Astrocyte of the cerebellum (primary cell): ENCODE data around the gene CYP2B6.
A peak's percentile ranks its signal among the peaks of the same experiment; 100 is the strongest.
"Not testable (repeated sequence)": the region's sequence is repeated elsewhere in the genome, so short reads cannot be mapped to it uniquely, and the experiment has no call there.

Source experiments
- DNase-seq: peaks from one replicate; pipeline ENCODE4 v3.0.0-alpha.2; 2011; ENCODE audit warnings: low read depth
- H3K4me3 ChIP-seq: 2 replicates; pipeline ENCODE4 v1.5.1; 2011; ENCODE audit warnings: mild to moderate bottlenecking, low read depth, low read length, moderate library complexity
- CTCF ChIP-seq: IDR thresholded peaks from 2 replicates; pipeline ENCODE4 v1.5.1; 2012; ENCODE audit warnings: low read length, low read depth, moderate library complexity, mild to moderate bottlenecking; ENCODE audit errors: missing control alignments
- in situ Hi-C: cut with HindIII; loops from 2 replicates; pipeline ENCODE4 v1.10.0; 2017; ENCODE audit warnings: low sequenced_read_pairs

Gene CYP2B6

GRCh38 chr19:40974633-40975037, 16.4 kb upstream of the CYP2B6 start:
- no peak overlapping the region for H3K4me3 ChIP-seq
- peak; percentile 41 for DNase-seq
- TF ChIP-seq CTCF, result peak; percentile 85
- in situ Hi-C loops, result no loop called here

- no peak for TF ChIP-seq CTCF
- in situ Hi-C loops, result no loop called here
- no peak for DNase-seq
- H3K4me3 ChIP-seq, result no peak overlapping the region
Measured at GRCh38 chr19:40976134-40976533, 14.9 kb upstream of the CYP2B6 start.

GRCh38 chr19:40976724-40977123, 14.4 kb upstream of the CYP2B6 start:
- no peak overlapping the region for H3K4me3 ChIP-seq
- in situ Hi-C loops, result no loop called here
- no peak for TF ChIP-seq CTCF
- no peak for DNase-seq

- H3K4me3 ChIP-seq, DNase-seq, in situ Hi-C loops: not testable (repeated sequence)
Measured at GRCh38 chr19:40979759-40980158, 11.3 kb upstream of the CYP2B6 start.

GRCh38 chr19:40980743-40981442, 10.2 kb upstream of the CYP2B6 start:
- H3K4me3 ChIP-seq, in situ Hi-C loops, DNase-seq: not testable (repeated sequence)

GRCh38 chr19:40981591-40981990, 9.5 kb upstream of the CYP2B6 start:
- H3K4me3 ChIP-seq, result no peak overlapping the region
- in situ Hi-C loops, result no loop called here
- TF ChIP-seq CTCF, result no peak
- DNase-seq, result no peak

- no peak for TF ChIP-seq CTCF
- H3K4me3 ChIP-seq, result no peak overlapping the region
- in situ Hi-C loops, result no loop called here
- DNase-seq, result no peak
Measured at GRCh38 chr19:40982594-40983101, 8.4 kb upstream of the CYP2B6 start.
